Neural progenitor cell (in vitro differentiated cells): Measurements from ENCODE around the gene PIGM. TPM values are rescaled to one million over a fixed set of nuclear protein-coding genes. Genes with fewer than 3 reads are reported as not detected.

Source experiments
- DNase-seq: peaks from one replicate; pipeline ENCODE4 v3.0.0-alpha.2; 2016; ENCODE audit warnings: low spot score
- H2AFZ ChIP-seq: fragments of 200-600 bp; sonication (generic); replicated peaks from 2 replicates; pipeline ENCODE4 v1.6.1; 2016; ENCODE audit warnings: antibody characterized with exemption
- H3F3A ChIP-seq: fragments of 200-600 bp; sonication (generic); 2 replicates; pipeline ENCODE4 v1.6.1; 2016; ENCODE audit warnings: antibody characterized with exemption, low read depth
- H3K27ac ChIP-seq: fragments of 200-600 bp; sonication (generic); 2 replicates; pipeline ENCODE4 v1.5.1; 2016; ENCODE audit warnings: mild to moderate bottlenecking
- H3K27me3 ChIP-seq: fragments of 200-600 bp; sonication (generic); 2 replicates; pipeline ENCODE4 v1.6.1; 2016; ENCODE audit warnings: mild to moderate bottlenecking, moderate library complexity
- H3K36me3 ChIP-seq: fragments of 200-600 bp; sonication (generic); 2 replicates; pipeline ENCODE4 v1.5.1; 2016
- H3K4me1 ChIP-seq: fragments of 200-600 bp; sonication (generic); 2 replicates; pipeline ENCODE4 v1.6.1; 2016; ENCODE audit warnings: mixed run types
- H3K4me2 ChIP-seq: fragments of 200-600 bp; sonication (generic); 2 replicates; pipeline ENCODE4 v1.6.1; 2016
- H3K4me3 ChIP-seq: fragments of 200-600 bp; sonication (generic); 2 replicates; pipeline ENCODE4 v1.5.1; 2016
- H3K79me2 ChIP-seq: fragments of 200-600 bp; sonication (generic); 2 replicates; pipeline ENCODE4 v1.6.1; 2016; ENCODE audit warnings: low read depth
- H3K9ac ChIP-seq: fragments of 200-600 bp; sonication (generic); 2 replicates; pipeline ENCODE4 v1.6.1; 2016
- H3K9me3 ChIP-seq: fragments of 200-600 bp; sonication (generic); 2 replicates; pipeline ENCODE4 v1.5.1; 2016; ENCODE audit warnings: low read depth
- H4K20me1 ChIP-seq: fragments of 200-600 bp; sonication (generic); 2 replicates; pipeline ENCODE4 v1.6.1; 2016; ENCODE audit warnings: low read depth
- H3K27ac Mint-ChIP-seq: 3 replicates; pipeline ENCODE4 v1.8.0; 2021; ENCODE audit warnings: mixed read lengths
- H3K27me3 Mint-ChIP-seq: 2 replicates; pipeline ENCODE4 v1.8.0; 2022; ENCODE audit warnings: low read depth, mild to moderate bottlenecking, inconsistent platforms, moderate library complexity, mixed read lengths; ENCODE audit not compliant: insufficient read depth
- H3K36me3 Mint-ChIP-seq: 3 replicates; pipeline ENCODE4 v1.8.0; 2021; ENCODE audit warnings: mixed read lengths
- H3K4me1 Mint-ChIP-seq: 3 replicates; pipeline ENCODE4 v1.8.0; 2021; ENCODE audit warnings: mixed read lengths
- H3K4me3 Mint-ChIP-seq: 3 replicates; pipeline ENCODE4 v1.8.0; 2021; ENCODE audit warnings: mild to moderate bottlenecking, moderate library complexity, mixed read lengths
- H3K9me3 Mint-ChIP-seq: 3 replicates; pipeline ENCODE4 v1.8.0; 2020; ENCODE audit warnings: mixed read lengths
- CTCF ChIP-seq: fragments of 200-600 bp; sonication (generic); IDR thresholded peaks from 2 replicates; pipeline ENCODE4 v1.5.1; 2017; ENCODE audit warnings: antibody characterized with exemption, mild to moderate bottlenecking
- EZH2 ChIP-seq: fragments of 200-600 bp; sonication (generic); IDR thresholded peaks from 2 replicates; pipeline ENCODE4 v1.6.1; 2017; ENCODE audit warnings: antibody characterized with exemption, mild to moderate bottlenecking, moderate library complexity
- EZH2phosphoT487 ChIP-seq: fragments of 200-600 bp; sonication (generic); IDR thresholded peaks from 2 replicates; pipeline ENCODE4 v1.6.1; 2017; ENCODE audit warnings: antibody characterized with exemption
- total RNA-seq: library from RNA; depleted of rRNA; stranded (reverse); fragments of >200 nt; gene quantifications from 2 replicates; pipeline ENCODE4 v1.2.3, GENCODE V29; 2015; ENCODE audit warnings: low replicate concordance

The PIGM gene
- 4.5 and 7.1 TPM in 2 replicates for total RNA-seq

- Histone ChIP-seq H3K4me1 (peaks cover 19% of the 10 kb centered on the region), H3K27ac (no peak within 1 kb of the TSS), H3K79me2 (peaks cover 20% of the 10 kb centered on the region), H3F3A (peaks cover 21% of the 10 kb centered on the region), H2AFZ (peak within 1 kb of the TSS; percentile 94), H3K36me3 (no peaks in the 10 kb centered on the region), H4K20me1 (peaks cover 9% of the 10 kb centered on the region), H3K9ac (peak within 1 kb of the TSS; percentile 43), H3K4me2 (peak within 1 kb of the TSS; percentile 94), H3K9me3 (no peaks in the 10 kb centered on the region), H3K27me3 (peaks cover 22% of the 10 kb centered on the region), H3K4me3 (peak within 1 kb of the TSS; percentile 91)
- Mint-ChIP-seq H3K27ac (peak within 1 kb of the TSS; percentile 89), H3K36me3 (no peaks in the 10 kb centered on the region), H3K4me3 (peak within 1 kb of the TSS; percentile 98), H3K4me1 (peaks cover 17% of the 10 kb centered on the region), H3K9me3 (no peaks in the 10 kb centered on the region), H3K27me3 (peaks cover 3% of the 10 kb centered on the region)
- no peak for TF ChIP-seq EZH2phosphoT487
- no peak for TF ChIP-seq EZH2
- TF ChIP-seq CTCF = no peak
- DNase-seq = peak; percentile 98
These were observed at the start of gene PIGM for GRCh38 chr1:160031365-160032164. PIGM (minus strand) TSS chr1:160031990; CDS start chr1:160031739, 251 bp downstream.

GRCh38 chr1:160081261-160081936, 49.6 kb upstream of the PIGM start, which contains the start of gene KCNJ9:
KCNJ9 (plus strand) TSS chr1:160081538; CDS start chr1:160084031, 2,493 bp downstream.
- no peak within 1 kb of the TSS for H3K4me3 ChIP-seq
- H2AFZ ChIP-seq = no peak within 1 kb of the TSS
- peak; percentile 82 for DNase-seq
- H3K9ac ChIP-seq = no peak within 1 kb of the TSS
- Mint-ChIP-seq H3K36me3 (no peaks in the 10 kb centered on the region), H3K27me3 (peaks cover 33% of the 10 kb centered on the region), H3K27ac (no peak within 1 kb of the TSS), H3K4me3 (peak within 1 kb of the TSS; percentile 74), H3K9me3 (peaks cover 2% of the 10 kb centered on the region), H3K4me1 (peaks cover 28% of the 10 kb centered on the region)
- no peaks in the 10 kb centered on the region for H3K36me3 ChIP-seq
- no peak for TF ChIP-seq CTCF
- no peak for TF ChIP-seq EZH2phosphoT487
- H3K4me1 ChIP-seq = no peaks in the 10 kb centered on the region
- no peaks in the 10 kb centered on the region for H3K9me3 ChIP-seq
- peaks cover 82% of the 10 kb centered on the region for H3K27me3 ChIP-seq
- H3K4me2 ChIP-seq = no peak within 1 kb of the TSS
- H3K79me2 ChIP-seq = no peaks in the 10 kb centered on the region
- no peak within 1 kb of the TSS for H3K27ac ChIP-seq
- no peaks in the 10 kb centered on the region for H4K20me1 ChIP-seq
- H3F3A ChIP-seq = no peaks in the 10 kb centered on the region

GRCh38 chr1:160080381-160081100, 48.8 kb upstream of the PIGM start:
- Mint-ChIP-seq H3K27me3 (peaks cover 30% of the 10 kb centered on the region), H3K27ac (no peak overlapping the region), H3K4me3 (no peak overlapping the region), H3K36me3 (no peaks in the 10 kb centered on the region), H3K4me1 (peaks cover 25% of the 10 kb centered on the region), H3K9me3 (peaks cover 2% of the 10 kb centered on the region)
- no peaks in the 10 kb centered on the region for H3K4me1 ChIP-seq
- no peaks in the 10 kb centered on the region for H3F3A ChIP-seq
- no peak for TF ChIP-seq CTCF
- peaks cover 82% of the 10 kb centered on the region for H3K27me3 ChIP-seq
- no peak overlapping the region for H2AFZ ChIP-seq
- H4K20me1 ChIP-seq = no peaks in the 10 kb centered on the region
- no peaks in the 10 kb centered on the region for H3K9me3 ChIP-seq
- no peaks in the 10 kb centered on the region for H3K79me2 ChIP-seq
- no peak overlapping the region for H3K27ac ChIP-seq
- no peaks in the 10 kb centered on the region for H3K36me3 ChIP-seq
- no peak overlapping the region for H3K9ac ChIP-seq
- H3K4me2 ChIP-seq = no peak overlapping the region
- no peak overlapping the region for H3K4me3 ChIP-seq
- DNase-seq = no peak
